Spleen (tissue), 11 donors: ENCODE results near the gene PCYT1A. TPM values are rescaled to one million over a fixed set of nuclear protein-coding genes. Genes with fewer than 3 reads are reported as not detected.
A peak's percentile ranks its signal among the peaks of the same experiment; 100 is the strongest.
"Not testable (repeated sequence)": the region's sequence is repeated elsewhere in the genome, so short reads cannot be mapped to it uniquely, and the experiment has no call there.

Experiments used
- DNase-seq: peaks from one replicate; pipeline ENCODE4 v3.0.0-alpha.2; 2020
- H3K27ac ChIP-seq, 8 donors: fragments of 200-600 bp; sonication (generic) in 7 of 8; 1 replicate in 4 of 8; 2 replicates in 4 of 8; pipeline versions ENCODE4 v1.5.0 to v1.8.0; 2016 to 2021; ENCODE audit warnings: inconsistent platforms in 4 of 8, mild to moderate bottlenecking in 4 of 8, moderate library complexity in 1 of 8
- H3K27me3 ChIP-seq, 7 donors: fragments of 200-600 bp; sonication (generic) in 6 of 7; replicated peaks in 1 of 7; 1 replicate in 4 of 7; 2 replicates in 3 of 7; pipeline versions ENCODE4 v1.5.0 to v1.8.0; 2016 to 2021; ENCODE audit warnings: inconsistent platforms in 3 of 7, mild to moderate bottlenecking in 1 of 7
- H3K36me3 ChIP-seq, 6 donors: fragments of 200-600 bp; sonication (generic) in 5 of 6; 1 replicate in 4 of 6; 2 replicates in 2 of 6; pipeline versions ENCODE4 v1.5.0 to v1.8.0; 2016 to 2021; ENCODE audit warnings: inconsistent platforms in 2 of 6
- H3K4me1 ChIP-seq, 6 donors: fragments of 200-600 bp; sonication (generic) in 5 of 6; 1 replicate in 3 of 6; 2 replicates in 3 of 6; pipeline versions ENCODE4 v1.5.0 to v1.8.0; 2016 to 2021; ENCODE audit warnings: inconsistent platforms in 3 of 6
- H3K4me3 ChIP-seq, 8 donors: fragments of 200-600 bp; sonication (generic) in 7 of 8; 1 replicate in 4 of 8; 2 replicates in 4 of 8; pipeline versions ENCODE4 v1.5.0 to v1.8.0; 2016 to 2021; ENCODE audit warnings: inconsistent platforms in 4 of 8, mild to moderate bottlenecking in 4 of 8, moderate library complexity in 2 of 8
- H3K9me3 ChIP-seq, 8 donors: fragments of 200-600 bp; sonication (generic) in 7 of 8; 1 replicate in 4 of 8; 2 replicates in 4 of 8; pipeline versions ENCODE4 v1.5.0 to v1.8.0; 2016 to 2021; ENCODE audit warnings: inconsistent platforms in 4 of 8
- CTCF ChIP-seq, 11 experiments: fragments of 200-600 bp in 7 of 11; fragments of 450-650 bp in 4 of 11; sonication (generic) in 4 of 11; IDR thresholded peaks in 8 of 11; conservative IDR thresholded peaks in 3 of 11; 1 replicate in 7 of 11; 2 replicates in 4 of 11; pipeline versions ENCODE4 v1.4.0 to v1.8.0; 2016 to 2021; ENCODE audit warnings: antibody characterized with exemption in 11 of 11, inconsistent platforms in 4 of 11, mild to moderate bottlenecking in 1 of 11
- POLR2A ChIP-seq, 3 donors: fragments of 450-650 bp; IDR thresholded peaks; one replicate each; pipeline ENCODE4 v1.5.1; 2017; ENCODE audit warnings: antibody characterized with exemption in 3 of 3, mild to moderate bottlenecking in 1 of 3
- POLR2AphosphoS5 ChIP-seq, 3 donors: sonication (generic); formaldehyde crosslinking; IDR thresholded peaks; one replicate each; pipeline ENCODE4 v1.5.1; 2017; ENCODE audit warnings: antibody characterized with exemption in 3 of 3
- WGBS, 5 donors: extraction: QIAGEN DNeasy Blood & Tissue Kit in 3 of 5; methylation state at CpG; one replicate each; pipeline versions ENCODE4 v1.1.5 to v1.1.7; 2013 to 2018; 5-methylcytosine and 5-hydroxymethylcytosine counted together
- intact Hi-C: fragments of 100-400 bp; cut with DNase I; formaldehyde crosslinking; loops from one replicate; pipeline ENCODE4 v1.15.0; 2023; ENCODE audit warnings: low total_unique reads
- polyA plus RNA-seq, 3 donors: library from polyadenylated mRNA; stranded (reverse); fragments of 200-250 nt; gene quantifications; one replicate each; pipeline ENCODE4 v1.2.1, GENCODE V29; 2013
- total RNA-seq, 7 donors: library from RNA; depleted of rRNA in 3 of 7; stranded (reverse); fragments of >200 nt in 3 of 7; fragmentation: NEBNext Ultra II Directional in 4 of 7; extraction: Animal tissue kit (Norgen Biotek cat#: 25700) in 4 of 7; gene quantifications; one replicate each; pipeline versions ENCODE4 v1.1.0 to v1.2.1, GENCODE V29; 2016 to 2021
- donor health status: healthy with polysubstance abuse.
- donor health status: DM: no; HTN: no; CAD: no; lungs with moderate emphysema.
- donor health status: DM: no; HTN: no; CAD: no.
- donor health status: Bipolar disorder and iron deficiency.
- donor health status: healthy.
- donor health status: DM: no; HTN: no; CAD: no.
- donor health status: DM: yes; HTN: yes; CAD: no.

The PCYT1A gene
- total and polyA plus RNA-seq, 10 donors: 10.6 to 128 (median 90.3) TPM

DNA sequence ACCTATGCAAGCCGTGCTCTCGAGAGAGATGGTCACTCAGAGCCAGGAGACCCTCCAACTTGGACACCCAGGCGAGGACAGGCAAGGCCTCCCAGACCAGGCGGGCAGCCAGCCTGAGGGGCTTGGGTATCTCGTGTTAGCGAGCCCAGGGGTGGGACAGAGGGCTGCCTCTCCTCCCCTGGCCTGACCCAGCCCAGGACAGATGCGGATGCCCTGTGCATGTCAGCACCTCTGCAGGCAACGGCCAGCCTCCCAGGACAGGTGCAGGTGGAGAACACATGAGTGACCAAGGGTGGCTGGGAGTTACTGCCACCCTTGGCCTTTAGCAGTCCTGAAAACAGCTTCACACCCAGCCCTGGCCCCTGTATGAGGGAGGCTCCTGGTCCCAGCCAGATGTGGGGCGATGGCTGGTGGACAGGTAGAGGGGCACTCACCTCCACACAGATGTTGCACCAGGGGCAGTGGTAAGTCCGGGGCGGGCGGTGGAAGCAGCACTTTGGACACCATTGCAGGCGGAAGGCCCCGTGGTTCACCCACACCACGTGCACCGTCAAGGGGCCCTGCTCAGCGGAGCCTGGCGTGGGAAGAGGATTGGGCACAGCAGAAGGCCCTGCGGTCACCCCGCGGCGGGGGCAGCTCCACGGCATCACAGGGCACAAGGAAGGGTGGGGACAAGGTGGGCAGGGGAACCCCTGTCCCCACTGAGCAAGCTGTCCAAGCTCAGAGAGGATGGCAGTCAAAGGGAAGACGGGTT is 78.4 kb downstream of the PCYT1A start:
- H3K9me3 ChIP-seq: no peaks in the 10 kb centered on the region
- H3K27ac ChIP-seq: no peak overlapping the region
- intact Hi-C loops: no loop called here
- H3K36me3 ChIP-seq: no peaks in the 10 kb centered on the region
- TF ChIP-seq CTCF (IDR thresholded peaks at IDR 0.05 in 8 of 11, conservative IDR thresholded peaks at IDR 0.05 in 3 of 11): no peak
- no peak for TF ChIP-seq POLR2A (IDR thresholded peaks at IDR 0.05)
- TF ChIP-seq POLR2AphosphoS5 (IDR thresholded peaks at IDR 0.05): no peak
- 84 to 94% (median 90%) methylated on average over 9 to 24 of the region's 24 CpGs for WGBS, 5 donors
- peak; percentile 82 for DNase-seq
- peaks cover 0 to 8% (median 0%) of the 10 kb centered on the region in 7 donors for H3K27me3 ChIP-seq
- peaks cover 0 to 37% (median 13%) of the 10 kb centered on the region in 6 donors for H3K4me1 ChIP-seq
- no peak overlapping the region for H3K4me3 ChIP-seq

- Histone ChIP-seq H3K4me3 (peak overlapping the region; percentile 15 to 66 (median 39)), H3K27ac (peak overlapping the region in 5 of 8 donors; percentile 6 to 81 (median 70)), H3K36me3 (no peaks in the 10 kb centered on the region), H3K9me3 (no peaks in the 10 kb centered on the region), H3K4me1 (peaks cover 0 to 48% (median 22%) of the 10 kb centered on the region in 6 donors), H3K27me3 (peaks cover 0 to 8% (median 0%) of the 10 kb centered on the region in 7 donors)
- WGBS, 5 donors: 28 to 37% (median 33%) methylated on average over 44 to 49 of the region's 49 CpGs
- DNase-seq: peak; percentile 93
- intact Hi-C loops: no loop called here
- no peak for TF ChIP-seq POLR2A (IDR thresholded peaks at IDR 0.05)
- TF ChIP-seq POLR2AphosphoS5 (IDR thresholded peaks at IDR 0.05): peak in 1 of 3 donors; percentile 20
Observed at GRCh38 chr3:196207833-196208607, 79.5 kb downstream of the PCYT1A start.

DNA sequence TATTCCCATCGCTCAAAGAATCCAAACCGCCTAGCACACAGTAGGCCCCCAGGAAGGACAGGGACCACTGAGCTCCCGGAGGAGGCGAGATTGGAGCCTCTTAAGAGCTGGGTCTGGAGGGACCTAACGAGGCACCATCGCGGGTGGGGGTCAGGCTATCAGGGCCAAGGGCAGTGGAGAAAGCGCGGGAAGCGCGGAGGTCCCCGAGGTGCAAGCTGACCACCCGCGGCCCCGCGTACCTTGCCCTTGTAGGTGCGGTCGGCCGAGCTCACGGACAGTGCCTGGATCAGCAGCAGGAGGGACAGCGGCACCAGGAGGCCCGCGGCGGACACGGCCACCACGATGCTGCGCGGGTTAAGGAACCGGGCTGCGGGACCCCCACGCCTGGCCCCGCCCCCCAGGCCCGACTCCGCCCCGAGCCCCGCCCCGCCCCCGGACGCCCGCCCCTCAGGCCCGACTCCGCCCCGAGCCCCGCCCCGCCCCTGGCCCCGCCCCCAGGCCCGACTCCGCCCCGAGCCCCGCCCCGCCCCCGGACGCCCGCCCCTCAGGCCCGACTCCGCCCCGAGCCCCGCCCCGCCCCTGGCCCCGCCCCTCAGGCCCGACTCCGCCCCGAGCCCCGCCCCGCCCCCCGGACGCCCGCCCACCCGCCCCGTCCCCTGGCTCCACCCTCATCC is 80.2 kb downstream of the PCYT1A start:
- peak overlapping the region in 5 of 8 donors; percentile 13 to 66 (median 48) for H3K4me3 ChIP-seq
- WGBS, 5 donors: 18 to 47% (median 24%) methylated on average over 19 to 47 of the region's 70 CpGs
- H3K4me1 ChIP-seq: peaks cover 0 to 55% (median 28%) of the 10 kb centered on the region in 6 donors
- H3K36me3 ChIP-seq: no peaks in the 10 kb centered on the region
- H3K27ac ChIP-seq: peak overlapping the region in 4 of 8 donors; percentile 55 to 81 (median 66)
- intact Hi-C loops: no loop called here
- H3K9me3 ChIP-seq: no peaks in the 10 kb centered on the region
- DNase-seq: peak; percentile 91
- TF ChIP-seq POLR2AphosphoS5 (IDR thresholded peaks at IDR 0.05) (peak in 1 of 3 donors; percentile 50), POLR2A (IDR thresholded peaks at IDR 0.05) (no peak), CTCF (IDR thresholded peaks at IDR 0.05 in 8 of 11, conservative IDR thresholded peaks at IDR 0.05 in 3 of 11) (no peak)
- H3K27me3 ChIP-seq: peaks cover 0 to 8% (median 0%) of the 10 kb centered on the region in 7 donors

- 77 to 86% (median 80%) methylated on average over 9 of the region's 9 CpGs for WGBS, 5 donors
- H3K36me3 ChIP-seq, H3K27me3 ChIP-seq, intact Hi-C loops, H3K9me3 ChIP-seq: not testable (repeated sequence)
- peak; percentile 41 for DNase-seq
- Histone ChIP-seq H3K4me3 (peak overlapping the region in 1 of 8 donors; percentile 13), H3K4me1 (peaks cover 0 to 59% (median 28%) of the 10 kb centered on the region in 6 donors), H3K27ac (peak overlapping the region in 4 of 8 donors; percentile 26 to 51 (median 38))
Observed at GRCh38 chr3:196205442-196206205, 81.9 kb downstream of the PCYT1A start.
